ENCODE measurements around the gene CREB3L2.

The CREB3L2 gene

DNA sequence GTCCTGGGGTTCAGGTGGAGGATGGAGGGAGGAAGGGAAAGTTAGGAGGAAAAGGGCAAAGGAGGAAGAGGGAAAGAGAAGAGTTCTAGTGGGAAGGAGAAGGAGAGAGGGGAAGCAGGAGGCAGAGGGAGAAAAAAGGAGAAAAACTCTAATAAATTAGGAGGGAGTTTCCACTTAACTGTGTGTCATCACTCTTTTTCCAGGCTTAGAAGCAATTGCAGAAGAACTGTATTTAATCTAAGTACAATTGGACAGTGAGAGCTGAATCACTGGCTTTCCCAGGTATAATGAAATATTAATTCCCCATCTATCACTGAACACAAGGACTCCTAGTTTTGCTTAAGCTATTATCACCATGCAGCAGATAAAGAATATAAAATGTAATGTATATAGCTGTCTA is 76.8 kb downstream of the CREB3L2 start:
- ChIA-PET CTCF (interaction anchor here (0.7 to 1.9 kb wide), 4 partner anchors 8 to 83 kb away, joined by 3 to 6 read pairs (median 4); no protein-coding TSS in a partner anchor), POLR2A (no interaction called here)
- no peaks in the 10 kb centered on the region for H3K27me3 ChIP-seq (replicated peaks in 2 of 5; ENCODE audit: control insufficient read depth in 4 of 5, insufficient read depth in 5 of 5, low read length in 4 of 5)
- H3K36me3 ChIP-seq (ENCODE audit: control insufficient read depth in 4 of 4, insufficient read depth in 4 of 4, low read length in 3 of 4), result peaks cover 4 to 62% (median 31%) of the 10 kb centered on the region in 4 experiments
- H3K4me1 ChIP-seq (ENCODE audit: control extremely low read depth in 1 of 4, control insufficient read depth in 4 of 4, insufficient read depth in 4 of 4, low read length in 3 of 4), result peaks cover 0 to 8% (median 3%) of the 10 kb centered on the region in 4 experiments
- peaks cover 0 to 3% (median 0%) of the 10 kb centered on the region in 5 experiments for H3K9me3 ChIP-seq (ENCODE audit: control extremely low read depth in 1 of 5, control insufficient read depth in 4 of 5, insufficient read depth in 2 of 5, low read depth in 1 of 5, low read length in 4 of 5)
- H3K4me3 ChIP-seq (ENCODE audit: control insufficient read depth in 1 of 7, extremely low read depth in 1 of 7, insufficient read depth in 4 of 7, low read depth in 2 of 7, low read length in 6 of 7), result no peak overlapping the region
- no peak for DNase-seq
- peak overlapping the region in 1 of 2 experiments; percentile 19 for H3K27ac ChIP-seq (ENCODE audit: insufficient read depth in 1 of 2, low read depth in 1 of 2, low read length in 2 of 2, poor library complexity in 1 of 2, severe bottlenecking in 2 of 2)

DNA sequence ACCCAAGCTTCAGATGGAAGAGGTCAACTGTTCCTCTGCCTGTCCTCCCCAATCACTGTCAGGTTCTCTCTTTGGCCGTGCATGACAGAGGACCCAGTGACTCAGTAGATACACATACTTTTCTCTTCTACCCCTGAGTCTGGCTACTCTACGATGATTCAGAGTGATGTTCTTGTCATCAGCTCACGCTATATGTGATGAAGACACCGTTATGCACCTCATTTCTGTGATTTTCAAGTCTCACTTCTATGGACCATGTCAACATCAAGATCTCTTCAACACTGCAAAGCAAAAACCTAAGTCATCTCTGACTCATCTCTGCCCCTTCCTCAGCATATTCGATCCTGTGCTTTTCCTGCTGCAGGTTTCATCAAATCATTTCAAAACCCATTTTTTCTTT is 78.5 kb downstream of the CREB3L2 start:
- ChIA-PET CTCF (interaction anchor here (1.3 to 2.2 kb wide), 3 partner anchors 10 to 79 kb away, joined by 3 to 6 read pairs (median 5); partner anchors contain the start of gene CREB3L2), POLR2A (no interaction called here)
- H3K4me3 ChIP-seq (ENCODE audit: control insufficient read depth in 1 of 7, extremely low read depth in 1 of 7, insufficient read depth in 4 of 7, low read depth in 2 of 7, low read length in 6 of 7), result no peak overlapping the region
- peaks cover 4 to 69% (median 35%) of the 10 kb centered on the region in 4 experiments for H3K36me3 ChIP-seq (ENCODE audit: control insufficient read depth in 4 of 4, insufficient read depth in 4 of 4, low read length in 3 of 4)
- H3K9me3 ChIP-seq (ENCODE audit: control extremely low read depth in 1 of 5, control insufficient read depth in 4 of 5, insufficient read depth in 2 of 5, low read depth in 1 of 5, low read length in 4 of 5), result peaks cover 0 to 3% (median 0%) of the 10 kb centered on the region in 5 experiments
- no peaks in the 10 kb centered on the region for H3K27me3 ChIP-seq (replicated peaks in 2 of 5; ENCODE audit: control insufficient read depth in 4 of 5, insufficient read depth in 5 of 5, low read length in 4 of 5)
- no peak overlapping the region for H3K27ac ChIP-seq (ENCODE audit: insufficient read depth in 1 of 2, low read depth in 1 of 2, low read length in 2 of 2, poor library complexity in 1 of 2, severe bottlenecking in 2 of 2)
- peaks cover 0 to 8% (median 3%) of the 10 kb centered on the region in 4 experiments for H3K4me1 ChIP-seq (ENCODE audit: control extremely low read depth in 1 of 4, control insufficient read depth in 4 of 4, insufficient read depth in 4 of 4, low read length in 3 of 4)
- 100% methylated on average over 5 of the region's 5 CpGs for WGBS (ENCODE audit: insufficient coverage)
- DNase-seq, result no peak

DNA sequence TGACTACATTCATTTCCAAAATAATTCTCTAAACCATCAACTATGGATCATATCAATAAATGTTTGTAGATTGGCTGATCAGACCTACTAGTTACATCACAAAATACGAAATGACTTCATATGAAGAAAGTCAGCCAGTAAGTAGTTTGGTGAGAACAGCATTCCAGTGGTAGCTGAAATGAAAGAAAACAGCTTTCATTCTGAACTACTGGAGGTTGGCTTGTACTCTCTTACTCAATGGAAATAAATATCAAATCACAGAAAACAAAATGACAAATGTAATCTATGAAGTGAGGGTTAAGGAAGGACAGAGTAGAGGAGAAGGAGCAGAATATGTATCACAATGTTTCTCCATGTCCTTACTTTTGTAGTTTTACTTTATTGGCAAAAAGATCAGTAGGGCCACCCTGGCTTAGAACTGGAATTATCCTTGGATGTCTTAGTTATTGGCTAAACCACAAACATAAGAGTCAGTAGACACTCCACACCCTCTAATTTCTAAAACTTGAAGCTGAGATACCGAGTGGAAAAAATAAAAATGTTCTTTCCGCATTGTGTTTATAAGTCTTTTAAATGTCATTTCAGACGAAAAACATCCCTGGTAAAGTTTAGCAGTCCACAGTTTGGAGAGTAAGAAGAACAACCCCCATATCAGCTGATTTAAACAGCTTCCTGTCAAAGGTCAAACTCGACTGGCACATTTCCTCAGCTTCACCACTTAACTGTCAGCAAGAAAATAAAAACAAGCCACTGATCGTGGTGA is 81.1 kb downstream of the CREB3L2 start:
- Histone ChIP-seq H3K9me3 (ENCODE audit: control extremely low read depth in 1 of 5, control insufficient read depth in 4 of 5, insufficient read depth in 2 of 5, low read depth in 1 of 5, low read length in 4 of 5) (no peaks in the 10 kb centered on the region), H3K4me3 (ENCODE audit: control insufficient read depth in 1 of 7, extremely low read depth in 1 of 7, insufficient read depth in 4 of 7, low read depth in 2 of 7, low read length in 6 of 7) (no peak overlapping the region), H3K36me3 (ENCODE audit: control insufficient read depth in 4 of 4, insufficient read depth in 4 of 4, low read length in 3 of 4) (peaks cover 8 to 73% (median 28%) of the 10 kb centered on the region in 4 experiments), H3K27me3 (replicated peaks in 2 of 5; ENCODE audit: control insufficient read depth in 4 of 5, insufficient read depth in 5 of 5, low read length in 4 of 5) (no peaks in the 10 kb centered on the region), H3K27ac (ENCODE audit: insufficient read depth in 1 of 2, low read depth in 1 of 2, low read length in 2 of 2, poor library complexity in 1 of 2, severe bottlenecking in 2 of 2) (no peak overlapping the region), H3K4me1 (ENCODE audit: control extremely low read depth in 1 of 4, control insufficient read depth in 4 of 4, insufficient read depth in 4 of 4, low read length in 3 of 4) (peaks cover 0 to 8% (median 3%) of the 10 kb centered on the region in 4 experiments)
- WGBS (ENCODE audit: insufficient coverage), result no CpG with 5 or more reads among the region's 6 CpGs
- POLR2A ChIA-PET, result interaction anchor here (1.3 kb wide), 1 partner anchor 14 kb away, joined by 3 read pairs; no protein-coding TSS in a partner anchor
- CTCF ChIA-PET, result interaction anchor here (1.0 to 1.9 kb wide), 9 partner anchors 8 to 87 kb away, joined by 3 to 6 read pairs (median 4); partner anchors contain the start of gene CREB3L2
- no peak for DNase-seq

DNA sequence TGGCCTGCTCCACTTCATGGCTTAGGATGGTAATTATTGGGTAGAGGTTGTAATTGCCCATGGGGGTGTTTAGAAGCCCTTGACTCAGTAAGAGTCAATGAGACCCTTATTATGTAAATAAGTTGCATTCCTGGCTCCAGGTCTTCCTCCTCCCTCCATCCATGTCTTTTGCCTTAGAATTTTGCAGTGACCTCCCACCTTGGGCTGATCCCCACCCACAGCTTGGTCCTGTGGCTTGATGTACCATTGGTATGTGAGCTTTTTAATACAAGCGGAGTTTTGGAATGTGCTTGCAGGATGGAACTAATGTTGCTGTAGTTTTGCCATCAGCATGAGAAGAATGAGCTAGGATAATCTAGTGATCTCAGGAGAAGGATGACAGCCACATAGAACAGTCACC is 81.9 kb downstream of the CREB3L2 start:
- ChIA-PET POLR2A (no interaction called here), CTCF (interaction anchor here (1.3 to 1.9 kb wide), 6 partner anchors 9 to 88 kb away, joined by 3 to 6 read pairs (median 4); partner anchors contain the start of gene CREB3L2)
- no peak overlapping the region for H3K4me3 ChIP-seq (ENCODE audit: control insufficient read depth in 1 of 7, extremely low read depth in 1 of 7, insufficient read depth in 4 of 7, low read depth in 2 of 7, low read length in 6 of 7)
- no peaks in the 10 kb centered on the region for H3K27me3 ChIP-seq (replicated peaks in 2 of 5; ENCODE audit: control insufficient read depth in 4 of 5, insufficient read depth in 5 of 5, low read length in 4 of 5)
- H3K4me1 ChIP-seq (ENCODE audit: control extremely low read depth in 1 of 4, control insufficient read depth in 4 of 4, insufficient read depth in 4 of 4, low read length in 3 of 4), result peaks cover 0 to 8% (median 3%) of the 10 kb centered on the region in 4 experiments
- no peak overlapping the region for H3K27ac ChIP-seq (ENCODE audit: insufficient read depth in 1 of 2, low read depth in 1 of 2, low read length in 2 of 2, poor library complexity in 1 of 2, severe bottlenecking in 2 of 2)
- peaks cover 11 to 73% (median 28%) of the 10 kb centered on the region in 4 experiments for H3K36me3 ChIP-seq (ENCODE audit: control insufficient read depth in 4 of 4, insufficient read depth in 4 of 4, low read length in 3 of 4)
- H3K9me3 ChIP-seq (ENCODE audit: control extremely low read depth in 1 of 5, control insufficient read depth in 4 of 5, insufficient read depth in 2 of 5, low read depth in 1 of 5, low read length in 4 of 5), result no peaks in the 10 kb centered on the region
- WGBS (ENCODE audit: insufficient coverage), result 100% methylated on average over 1 of the region's 1 CpG
- no peak for DNase-seq

DNA sequence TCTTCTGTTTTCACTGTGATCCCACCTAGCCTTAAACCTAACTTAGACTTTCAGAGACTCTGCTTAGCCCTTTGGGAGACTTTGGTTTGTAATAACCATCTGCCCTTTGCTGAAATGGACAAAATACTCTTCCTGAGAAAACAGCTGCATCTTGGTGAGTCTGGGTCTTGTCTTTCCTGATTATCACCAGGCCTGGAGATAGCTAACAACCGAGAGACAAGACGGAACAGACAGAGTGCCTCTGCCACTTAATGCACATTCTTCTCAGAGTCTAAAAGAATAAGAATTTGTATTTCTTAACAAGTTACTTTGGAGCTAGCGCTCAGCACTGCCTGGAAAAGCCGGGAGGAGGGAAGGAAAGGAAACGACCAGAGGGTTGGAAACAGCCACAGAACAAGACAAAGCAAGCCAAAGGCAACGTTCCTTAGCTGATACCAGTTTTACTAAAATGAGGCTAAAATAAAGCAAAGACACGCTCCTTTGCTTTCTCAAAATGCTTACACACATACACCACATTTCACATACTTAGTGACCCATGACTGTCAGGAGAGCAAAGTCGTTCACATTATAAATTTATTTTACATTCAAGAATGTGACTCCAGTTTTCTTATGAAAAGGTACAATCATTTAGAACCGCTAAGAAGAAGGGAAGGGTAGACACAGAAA is 84.8 kb downstream of the CREB3L2 start:
- POLR2A ChIA-PET, result no interaction called here
- CTCF ChIA-PET, result interaction anchor here (0.7 to 18.9 kb wide), 4 partner anchors 11 to 87 kb away, joined by 3 to 408 read pairs (median 7); partner anchors contain the start of gene CREB3L2
- no peak overlapping the region for H3K27ac ChIP-seq (ENCODE audit: insufficient read depth in 1 of 2, low read depth in 1 of 2, low read length in 2 of 2, poor library complexity in 1 of 2, severe bottlenecking in 2 of 2)
- no peaks in the 10 kb centered on the region for H3K9me3 ChIP-seq (ENCODE audit: control extremely low read depth in 1 of 5, control insufficient read depth in 4 of 5, insufficient read depth in 2 of 5, low read depth in 1 of 5, low read length in 4 of 5)
- 98% methylated on average over 7 of the region's 9 CpGs for WGBS (ENCODE audit: insufficient coverage)
- H3K4me1 ChIP-seq (ENCODE audit: control extremely low read depth in 1 of 4, control insufficient read depth in 4 of 4, insufficient read depth in 4 of 4, low read length in 3 of 4), result peaks cover 0 to 8% (median 3%) of the 10 kb centered on the region in 4 experiments
- no peak for DNase-seq
- no peak overlapping the region for H3K4me3 ChIP-seq (ENCODE audit: control insufficient read depth in 1 of 7, extremely low read depth in 1 of 7, insufficient read depth in 4 of 7, low read depth in 2 of 7, low read length in 6 of 7)
- H3K36me3 ChIP-seq (ENCODE audit: control insufficient read depth in 4 of 4, insufficient read depth in 4 of 4, low read length in 3 of 4), result peaks cover 12 to 77% (median 36%) of the 10 kb centered on the region in 4 experiments
- no peaks in the 10 kb centered on the region for H3K27me3 ChIP-seq (replicated peaks in 2 of 5; ENCODE audit: control insufficient read depth in 4 of 5, insufficient read depth in 5 of 5, low read length in 4 of 5)

DNA sequence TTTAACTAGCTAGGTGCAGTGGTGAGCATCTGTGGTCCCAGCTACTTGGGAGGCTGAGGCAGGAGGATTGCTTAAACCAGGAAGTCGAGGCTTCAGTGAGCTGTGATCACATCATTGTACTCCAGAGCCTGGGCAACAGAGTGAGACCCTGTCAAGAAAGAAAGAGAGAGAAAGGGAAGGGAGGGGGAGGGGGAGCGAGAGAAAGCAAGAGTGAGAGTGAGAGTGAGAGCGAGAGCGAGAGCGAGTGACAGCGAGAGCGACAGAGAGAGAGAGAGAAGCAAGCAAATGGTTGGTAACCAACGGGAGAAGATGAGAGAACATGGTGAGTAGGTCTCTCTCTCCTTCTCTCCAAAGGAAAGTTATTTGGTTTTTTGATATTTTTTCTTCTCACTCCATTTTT is 85.3 kb downstream of the CREB3L2 start:
- H3K27me3 ChIP-seq (replicated peaks in 2 of 5; ENCODE audit: control insufficient read depth in 4 of 5, insufficient read depth in 5 of 5, low read length in 4 of 5), result no peaks in the 10 kb centered on the region
- 100% methylated on average over 8 of the region's 8 CpGs for WGBS (ENCODE audit: insufficient coverage)
- ChIA-PET POLR2A (no interaction called here), CTCF (interaction anchor here (0.7 to 18.9 kb wide), 5 partner anchors 10 to 88 kb away, joined by 3 to 408 read pairs (median 5); partner anchors contain the start of gene CREB3L2)
- no peak for DNase-seq
- peaks cover 14 to 82% (median 40%) of the 10 kb centered on the region in 4 experiments for H3K36me3 ChIP-seq (ENCODE audit: control insufficient read depth in 4 of 4, insufficient read depth in 4 of 4, low read length in 3 of 4)
- no peaks in the 10 kb centered on the region for H3K9me3 ChIP-seq (ENCODE audit: control extremely low read depth in 1 of 5, control insufficient read depth in 4 of 5, insufficient read depth in 2 of 5, low read depth in 1 of 5, low read length in 4 of 5)
- H3K4me3 ChIP-seq (ENCODE audit: control insufficient read depth in 1 of 7, extremely low read depth in 1 of 7, insufficient read depth in 4 of 7, low read depth in 2 of 7, low read length in 6 of 7), result no peak overlapping the region
- peaks cover 0 to 5% (median 3%) of the 10 kb centered on the region in 4 experiments for H3K4me1 ChIP-seq (ENCODE audit: control extremely low read depth in 1 of 4, control insufficient read depth in 4 of 4, insufficient read depth in 4 of 4, low read length in 3 of 4)
- no peak overlapping the region for H3K27ac ChIP-seq (ENCODE audit: insufficient read depth in 1 of 2, low read depth in 1 of 2, low read length in 2 of 2, poor library complexity in 1 of 2, severe bottlenecking in 2 of 2)
